ENCODE measurements around the gene GRIPAP1.
"Not testable (repeated sequence)": the region's sequence is repeated elsewhere in the genome, so short reads cannot be mapped to it uniquely, and the experiment has no call there.

GRIPAP1 gene

DNA sequence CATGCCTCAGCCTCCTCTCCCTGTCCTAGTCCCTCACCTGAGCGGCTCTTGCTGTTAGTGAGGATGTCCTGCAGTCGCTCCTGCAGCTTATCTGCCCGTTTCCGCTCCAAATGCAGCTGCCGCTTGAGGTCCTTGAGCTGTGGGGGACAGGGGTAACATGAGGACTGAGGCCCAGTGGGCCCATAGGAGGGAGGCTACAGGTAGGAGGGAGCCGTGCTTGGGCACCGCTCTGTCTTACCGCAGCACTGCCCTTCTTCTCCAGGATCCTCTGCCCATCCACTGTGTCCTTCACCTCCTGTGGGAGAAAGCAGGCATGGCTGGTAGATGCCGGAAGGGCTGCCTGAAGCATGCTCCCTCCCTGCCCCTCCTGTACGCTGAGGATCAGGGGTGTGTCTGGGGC, 20.9 kb downstream of the GRIPAP1 start:
- TF ChIP-seq EZH2phosphoT487 (IDR thresholded peaks at IDR 0.05; ENCODE audit: low read length) (no peak), EZH2 (optimal IDR thresholded peaks at IDR 0.05; ENCODE audit: low read depth, low read length) (no peak)
- TF ChIP-seq, protein P1, sequence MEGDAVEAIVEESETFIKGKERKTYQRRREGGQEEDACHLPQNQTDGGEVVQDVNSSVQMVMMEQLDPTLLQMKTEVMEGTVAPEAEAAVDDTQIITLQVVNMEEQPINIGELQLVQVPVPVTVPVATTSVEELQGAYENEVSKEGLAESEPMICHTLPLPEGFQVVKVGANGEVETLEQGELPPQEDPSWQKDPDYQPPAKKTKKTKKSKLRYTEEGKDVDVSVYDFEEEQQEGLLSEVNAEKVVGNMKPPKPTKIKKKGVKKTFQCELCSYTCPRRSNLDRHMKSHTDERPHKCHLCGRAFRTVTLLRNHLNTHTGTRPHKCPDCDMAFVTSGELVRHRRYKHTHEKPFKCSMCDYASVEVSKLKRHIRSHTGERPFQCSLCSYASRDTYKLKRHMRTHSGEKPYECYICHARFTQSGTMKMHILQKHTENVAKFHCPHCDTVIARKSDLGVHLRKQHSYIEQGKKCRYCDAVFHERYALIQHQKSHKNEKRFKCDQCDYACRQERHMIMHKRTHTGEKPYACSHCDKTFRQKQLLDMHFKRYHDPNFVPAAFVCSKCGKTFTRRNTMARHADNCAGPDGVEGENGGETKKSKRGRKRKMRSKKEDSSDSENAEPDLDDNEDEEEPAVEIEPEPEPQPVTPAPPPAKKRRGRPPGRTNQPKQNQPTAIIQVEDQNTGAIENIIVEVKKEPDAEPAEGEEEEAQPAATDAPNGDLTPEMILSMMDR (IDR thresholded peaks at IDR 0.05; ENCODE audit: low read length), result no peak
- Histone ChIP-seq H3K9me3 (replicated peaks; ENCODE audit: insufficient read depth, low read length) (no peaks in the 10 kb centered on the region), H2AFZ (ENCODE audit: low read length) (no peak overlapping the region), H3K27me3 (replicated peaks; ENCODE audit: insufficient read depth, low read length) (no peaks in the 10 kb centered on the region), H3K4me2 (ENCODE audit: low read depth, low read length) (no peak overlapping the region), H3K9me2 (replicated peaks; ENCODE audit: insufficient read depth, low read length) (no peaks in the 10 kb centered on the region), H3F3A (ENCODE audit: insufficient read depth, low read length) (no peaks in the 10 kb centered on the region), H3K36me3 (replicated peaks; ENCODE audit: insufficient read depth, low read length) (no peaks in the 10 kb centered on the region), H4K20me1 (ENCODE audit: insufficient read depth, low read length) (no peaks in the 10 kb centered on the region), H3K4me1 (ENCODE audit: low read length) (no peaks in the 10 kb centered on the region), H3K79me2 (ENCODE audit: low read length) (no peaks in the 10 kb centered on the region), H3K9ac (ENCODE audit: low read length) (no peak overlapping the region), H3K27ac (ENCODE audit: low read length) (no peak overlapping the region), H3K4me3 (ENCODE audit: low read length) (no peak overlapping the region)
- no peak for DNase-seq

DNA sequence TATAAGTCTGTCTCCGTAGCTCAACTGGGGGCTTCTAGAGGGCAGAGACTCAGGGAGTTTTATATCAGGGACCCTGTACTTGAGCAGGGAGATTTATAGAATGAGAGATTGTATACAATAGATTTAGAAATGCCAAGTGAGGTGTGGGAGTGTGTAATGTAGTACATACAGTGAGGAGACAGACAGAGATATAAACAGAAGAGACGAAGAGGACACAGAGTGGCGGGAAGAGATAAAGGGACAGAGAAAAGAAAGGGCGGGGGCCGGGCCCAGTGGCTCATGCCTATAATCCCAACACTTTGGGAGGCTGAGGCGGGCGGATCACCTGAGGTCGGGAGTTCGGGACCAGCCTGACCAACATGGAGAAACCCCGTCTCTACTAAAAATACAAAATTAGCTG, 21.7 kb downstream of the GRIPAP1 start:
- not testable (repeated sequence) for H3K79me2 ChIP-seq (ENCODE audit: low read length); H3K4me3 ChIP-seq (ENCODE audit: low read length); H3K9me3 ChIP-seq (replicated peaks; ENCODE audit: insufficient read depth, low read length); H4K20me1 ChIP-seq (ENCODE audit: insufficient read depth, low read length); H3F3A ChIP-seq (ENCODE audit: insufficient read depth, low read length); H3K4me2 ChIP-seq (ENCODE audit: low read depth, low read length); H3K4me1 ChIP-seq (ENCODE audit: low read length); H3K27me3 ChIP-seq (replicated peaks; ENCODE audit: insufficient read depth, low read length); H2AFZ ChIP-seq (ENCODE audit: low read length); H3K36me3 ChIP-seq (replicated peaks; ENCODE audit: insufficient read depth, low read length); DNase-seq; H3K9me2 ChIP-seq (replicated peaks; ENCODE audit: insufficient read depth, low read length); H3K9ac ChIP-seq (ENCODE audit: low read length); H3K27ac ChIP-seq (ENCODE audit: low read length)

DNA sequence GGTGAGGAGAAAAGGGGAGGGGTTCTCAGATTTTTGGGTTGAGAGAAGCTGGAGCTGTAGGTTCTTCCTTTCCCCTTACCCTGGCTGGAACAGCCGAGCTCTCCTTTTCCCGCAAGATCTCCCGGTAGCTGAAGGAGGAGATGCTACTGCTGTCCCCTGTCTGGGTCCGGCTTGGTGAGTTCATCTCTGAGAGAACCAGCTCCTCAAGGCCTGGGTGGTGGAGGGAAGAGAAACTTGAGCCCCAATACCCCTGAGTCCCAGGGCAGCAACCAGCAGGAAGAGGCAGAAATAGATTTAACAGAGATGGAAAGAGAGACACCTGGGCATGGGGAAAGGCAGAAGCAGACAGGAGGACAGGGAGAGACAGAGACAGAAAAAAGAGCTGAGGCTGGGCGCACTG, 23.8 kb downstream of the GRIPAP1 start:
- no peak overlapping the region for H3K27ac ChIP-seq (ENCODE audit: low read length)
- H3K4me1 ChIP-seq (ENCODE audit: low read length), result no peaks in the 10 kb centered on the region
- no peaks in the 10 kb centered on the region for H3K27me3 ChIP-seq (replicated peaks; ENCODE audit: insufficient read depth, low read length)
- no peak overlapping the region for H3K9ac ChIP-seq (ENCODE audit: low read length)
- H3K9me2 ChIP-seq (replicated peaks; ENCODE audit: insufficient read depth, low read length), result no peaks in the 10 kb centered on the region
- H3K9me3 ChIP-seq (replicated peaks; ENCODE audit: insufficient read depth, low read length), result no peaks in the 10 kb centered on the region
- H3K4me2 ChIP-seq (ENCODE audit: low read depth, low read length), result no peak overlapping the region
- no peaks in the 10 kb centered on the region for H3K36me3 ChIP-seq (replicated peaks; ENCODE audit: insufficient read depth, low read length)
- DNase-seq, result no peak
- no peaks in the 10 kb centered on the region for H3F3A ChIP-seq (ENCODE audit: insufficient read depth, low read length)
- no peak overlapping the region for H3K4me3 ChIP-seq (ENCODE audit: low read length)
- TF ChIP-seq EZH2phosphoT487 (IDR thresholded peaks at IDR 0.05; ENCODE audit: low read length), result no peak
- TF ChIP-seq, protein P1 (IDR thresholded peaks at IDR 0.05; ENCODE audit: low read length), result no peak
- no peak for TF ChIP-seq EZH2 (optimal IDR thresholded peaks at IDR 0.05; ENCODE audit: low read depth, low read length)
- H3K79me2 ChIP-seq (ENCODE audit: low read length), result no peaks in the 10 kb centered on the region
- H4K20me1 ChIP-seq (ENCODE audit: insufficient read depth, low read length), result no peaks in the 10 kb centered on the region
- no peak overlapping the region for H2AFZ ChIP-seq (ENCODE audit: low read length)

DNA sequence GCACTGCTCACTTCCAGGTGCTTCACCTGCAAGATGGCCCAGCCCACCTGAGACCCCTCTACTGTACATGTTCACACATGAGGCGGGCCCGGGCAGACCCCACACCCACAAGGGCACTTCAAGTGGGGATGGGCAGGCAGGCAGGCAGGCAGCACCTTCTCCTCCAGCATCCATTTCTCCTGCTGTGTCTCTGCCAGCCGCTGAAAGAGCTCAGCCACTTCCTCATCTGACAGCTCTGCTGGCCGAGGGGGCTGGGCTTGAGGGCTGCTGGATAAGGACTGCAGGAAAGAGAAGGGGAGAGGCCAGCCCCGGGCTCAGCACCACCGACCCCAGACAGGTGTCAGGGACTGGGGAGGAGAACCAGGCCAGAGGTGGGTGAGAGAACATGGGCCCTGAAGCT, 26.0 kb downstream of the GRIPAP1 start:
- Histone ChIP-seq H3K36me3 (replicated peaks; ENCODE audit: insufficient read depth, low read length) (no peaks in the 10 kb centered on the region), H2AFZ (ENCODE audit: low read length) (no peak overlapping the region)
- TF ChIP-seq EZH2 (optimal IDR thresholded peaks at IDR 0.05; ENCODE audit: low read depth, low read length) (no peak), EZH2phosphoT487 (IDR thresholded peaks at IDR 0.05; ENCODE audit: low read length) (no peak)
- TF ChIP-seq, protein P1 (IDR thresholded peaks at IDR 0.05; ENCODE audit: low read length), result no peak

More for the DNA sequence above, 26.0 kb downstream of the GRIPAP1 start:
- Histone ChIP-seq H3K4me1 (ENCODE audit: low read length) (no peaks in the 10 kb centered on the region), H3K4me3 (ENCODE audit: low read length) (no peak overlapping the region), H3K27me3 (replicated peaks; ENCODE audit: insufficient read depth, low read length) (no peaks in the 10 kb centered on the region), H3F3A (ENCODE audit: insufficient read depth, low read length) (no peaks in the 10 kb centered on the region), H4K20me1 (ENCODE audit: insufficient read depth, low read length) (no peaks in the 10 kb centered on the region), H3K4me2 (ENCODE audit: low read depth, low read length) (no peak overlapping the region), H3K9me3 (replicated peaks; ENCODE audit: insufficient read depth, low read length) (no peaks in the 10 kb centered on the region), H3K79me2 (ENCODE audit: low read length) (no peaks in the 10 kb centered on the region), H3K27ac (ENCODE audit: low read length) (no peak overlapping the region), H3K9me2 (replicated peaks; ENCODE audit: insufficient read depth, low read length) (no peaks in the 10 kb centered on the region), H3K9ac (ENCODE audit: low read length) (no peak overlapping the region)
- DNase-seq, result no peak

All from MM.1S (cell line).